PC-9 (cell line): Measurements from ENCODE around the gene CHST3. TPM values are rescaled to one million over a fixed set of nuclear protein-coding genes. Genes with fewer than 3 reads are reported as not detected.

Experiments
- BruUV-seq: library from RNA; stranded (reverse); fragments of 400-500 nt; replicated peaks from 2 replicates; lab custom pipeline; 2021; lab: Mats Ljungman, UMichigan
- CTCF ChIA-PET: fragments of 300-600 bp; sonication (Branson Sonifier 250); formaldehyde crosslinking; loops from one replicate; lab custom pipeline; 2022; ENCODE audit warnings: antibody characterized with exemption; lab: Charles Lee
- POLR2A ChIA-PET: fragments of 300-600 bp; sonication (Branson Sonifier 250); formaldehyde crosslinking; loops from one replicate; lab custom pipeline; 2022; ENCODE audit warnings: antibody characterized with exemption; ENCODE audit not compliant: unreplicated experiment; lab: Charles Lee
- DNase-seq, 2 experiments: peaks; one replicate each; pipeline versions ENCODE4 v3.0.0 to v3.0.0-alpha.2; 2015 to 2022; ENCODE audit warnings: mixed read lengths in 1 of 2
- H2AFZ ChIP-seq: fragments of 200-600 bp; sonication (generic); 2 replicates; pipeline ENCODE4 v1.8.1; 2017; ENCODE audit warnings: antibody characterized with exemption
- H3F3A ChIP-seq: fragments of 200-600 bp; sonication (generic); 2 replicates; pipeline ENCODE4 v1.8.1; 2017; ENCODE audit warnings: antibody characterized with exemption, mild to moderate bottlenecking, low read depth; ENCODE audit not compliant: insufficient read depth
- H3K27ac ChIP-seq: fragments of 200-600 bp; sonication (generic); 2 replicates; pipeline ENCODE4 v1.6.1; 2016; ENCODE audit warnings: mixed run types
- H3K27me3 ChIP-seq: fragments of 200-600 bp; sonication (generic); 2 replicates; pipeline ENCODE4 v1.6.1; 2016; ENCODE audit warnings: low read depth, mixed run types; ENCODE audit not compliant: insufficient read depth
- H3K36me3 ChIP-seq: fragments of 200-600 bp; sonication (generic); 2 replicates; pipeline ENCODE4 v1.6.1; 2016; ENCODE audit warnings: low read depth, mixed run types
- H3K4me1 ChIP-seq: fragments of 200-600 bp; sonication (generic); replicated peaks from 2 replicates; pipeline ENCODE4 v1.6.1; 2016; ENCODE audit warnings: mixed run types; ENCODE audit not compliant: insufficient read depth
- H3K4me2 ChIP-seq: fragments of 200-600 bp; sonication (generic); 2 replicates; pipeline ENCODE4 v1.6.1; 2017; ENCODE audit warnings: mixed run types
- H3K4me3 ChIP-seq: fragments of 200-600 bp; sonication (generic); 2 replicates; pipeline ENCODE4 v1.6.1; 2016; ENCODE audit warnings: mixed run types
- H3K79me2 ChIP-seq: fragments of 200-600 bp; sonication (generic); 2 replicates; pipeline ENCODE4 v1.6.1; 2017; ENCODE audit warnings: low read depth, mixed run types
- H3K9me2 ChIP-seq: fragments of 200-600 bp; sonication (generic); 2 replicates; pipeline ENCODE4 v1.8.1; 2017; ENCODE audit warnings: mild to moderate bottlenecking; ENCODE audit not compliant: insufficient read depth
- H3K9me3 ChIP-seq: fragments of 200-600 bp; sonication (generic); 2 replicates; pipeline ENCODE4 v1.8.1; 2016; ENCODE audit warnings: low read depth; ENCODE audit not compliant: insufficient read depth
- H4K20me1 ChIP-seq: fragments of 200-600 bp; sonication (generic); 2 replicates; pipeline ENCODE4 v1.8.1; 2017; ENCODE audit not compliant: insufficient read depth
- EZH2 ChIP-seq: fragments of 200-600 bp; sonication (generic); IDR thresholded peaks from 2 replicates; pipeline ENCODE4 v1.8.0; 2017; ENCODE audit warnings: antibody characterized with exemption, low read depth
- intact Hi-C: fragments of 100-400 bp; cut with micrococcal nuclease; formaldehyde crosslinking; loops from one replicate; pipeline ENCODE4 v1.10.0; 2022; ENCODE audit not compliant: unreplicated experiment
- total RNA-seq: library from RNA; stranded (reverse); gene quantifications from 2 replicates; pipeline ENCODE4 v1.2.3, GENCODE V29; 2021
- TF ChIP-seq, protein P1 (sequence below): fragments of 200-600 bp; sonication (generic); conservative IDR thresholded peaks from 2 replicates; pipeline ENCODE4 v1.6.1; 2017; ENCODE audit warnings: mixed run types, antibody characterized with exemption, mild to moderate bottlenecking, moderate library complexity

CHST3 gene
- total RNA-seq, 1 experiment from 2014 or later, result 23.3 TPM

DNA sequence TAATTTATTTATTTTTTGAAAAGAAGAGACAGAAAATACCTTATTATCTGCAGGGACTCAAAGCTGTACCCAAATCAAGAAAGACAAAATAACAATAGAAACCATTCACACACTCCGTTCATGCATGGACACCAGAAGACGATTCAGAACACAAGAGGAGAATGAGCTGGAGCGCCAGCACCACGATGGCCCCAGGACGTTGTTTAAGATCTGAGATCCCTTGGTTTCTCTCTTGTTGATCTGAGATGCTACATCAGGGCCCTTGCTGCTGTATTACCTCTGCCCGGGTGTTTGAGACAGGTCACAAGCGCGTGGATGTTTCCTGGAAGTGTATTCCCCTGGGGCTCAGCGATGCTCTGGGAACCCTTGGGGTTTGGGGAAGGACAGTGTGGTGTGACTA, 46.8 kb downstream of the CHST3 start:
- H3K4me2 ChIP-seq, result no peak overlapping the region
- DNase-seq, result no peak
- no peak overlapping the region for H2AFZ ChIP-seq
- H3K79me2 ChIP-seq, result no peaks in the 10 kb centered on the region
- no peaks in the 10 kb centered on the region for H4K20me1 ChIP-seq
- CTCF ChIA-PET, result no interaction called here
- H3K9me2 ChIP-seq, result no peaks in the 10 kb centered on the region
- no peaks in the 10 kb centered on the region for H3K4me1 ChIP-seq
- H3K36me3 ChIP-seq, result no peaks in the 10 kb centered on the region
- intact Hi-C loops, result no loop called here
- no peak overlapping the region for H3K4me3 ChIP-seq
- POLR2A ChIA-PET, result no interaction called here
- BruUV-seq, result TSS peak; percentile 10
- no peaks in the 10 kb centered on the region for H3F3A ChIP-seq
- no peak overlapping the region for H3K27ac ChIP-seq
- TF ChIP-seq EZH2, result no peak
- TF ChIP-seq, protein P1, sequence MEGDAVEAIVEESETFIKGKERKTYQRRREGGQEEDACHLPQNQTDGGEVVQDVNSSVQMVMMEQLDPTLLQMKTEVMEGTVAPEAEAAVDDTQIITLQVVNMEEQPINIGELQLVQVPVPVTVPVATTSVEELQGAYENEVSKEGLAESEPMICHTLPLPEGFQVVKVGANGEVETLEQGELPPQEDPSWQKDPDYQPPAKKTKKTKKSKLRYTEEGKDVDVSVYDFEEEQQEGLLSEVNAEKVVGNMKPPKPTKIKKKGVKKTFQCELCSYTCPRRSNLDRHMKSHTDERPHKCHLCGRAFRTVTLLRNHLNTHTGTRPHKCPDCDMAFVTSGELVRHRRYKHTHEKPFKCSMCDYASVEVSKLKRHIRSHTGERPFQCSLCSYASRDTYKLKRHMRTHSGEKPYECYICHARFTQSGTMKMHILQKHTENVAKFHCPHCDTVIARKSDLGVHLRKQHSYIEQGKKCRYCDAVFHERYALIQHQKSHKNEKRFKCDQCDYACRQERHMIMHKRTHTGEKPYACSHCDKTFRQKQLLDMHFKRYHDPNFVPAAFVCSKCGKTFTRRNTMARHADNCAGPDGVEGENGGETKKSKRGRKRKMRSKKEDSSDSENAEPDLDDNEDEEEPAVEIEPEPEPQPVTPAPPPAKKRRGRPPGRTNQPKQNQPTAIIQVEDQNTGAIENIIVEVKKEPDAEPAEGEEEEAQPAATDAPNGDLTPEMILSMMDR, result no peak
- H3K9me3 ChIP-seq, result no peaks in the 10 kb centered on the region
- no peaks in the 10 kb centered on the region for H3K27me3 ChIP-seq

DNA sequence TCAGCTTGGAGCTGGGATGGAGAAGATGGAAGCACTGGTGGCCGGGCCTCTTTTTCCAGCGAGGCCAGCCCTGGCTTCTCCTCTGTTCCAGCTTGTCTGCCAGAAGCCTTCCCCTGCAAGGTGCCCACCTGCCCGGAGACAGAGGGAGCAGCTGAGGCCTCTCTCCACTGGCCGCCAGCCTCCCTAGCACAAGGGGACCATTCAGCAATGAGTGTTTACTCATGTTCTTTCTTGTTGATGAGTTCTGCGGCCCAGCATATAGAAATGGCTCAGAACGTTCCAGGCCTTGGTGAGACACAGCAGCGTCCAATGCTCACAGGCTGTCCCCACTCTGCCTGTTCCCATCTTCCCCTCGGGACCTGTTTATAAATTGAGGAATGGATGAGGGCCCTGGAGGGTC, 47.3 kb downstream of the CHST3 start:
- Histone ChIP-seq H3K9me2 (no peaks in the 10 kb centered on the region), H3K36me3 (no peaks in the 10 kb centered on the region), H3K4me1 (no peaks in the 10 kb centered on the region), H4K20me1 (no peaks in the 10 kb centered on the region), H3K27ac (no peak overlapping the region), H3K9me3 (no peaks in the 10 kb centered on the region), H3K27me3 (no peaks in the 10 kb centered on the region), H3F3A (no peaks in the 10 kb centered on the region), H3K4me3 (no peak overlapping the region), H3K4me2 (no peak overlapping the region), H3K79me2 (no peaks in the 10 kb centered on the region), H2AFZ (no peak overlapping the region)
- no peak for TF ChIP-seq EZH2
- TF ChIP-seq, protein P1, result no peak
- BruUV-seq, result no TSS peak
- CTCF ChIA-PET, result interaction anchor here (0.5 kb wide), 1 partner anchor 693 kb away, joined by 7 read pairs; the partner anchor contains the start of gene SLC29A3
- intact Hi-C loops, result no loop called here
- POLR2A ChIA-PET, result no interaction called here
- DNase-seq, result no peak

DNA sequence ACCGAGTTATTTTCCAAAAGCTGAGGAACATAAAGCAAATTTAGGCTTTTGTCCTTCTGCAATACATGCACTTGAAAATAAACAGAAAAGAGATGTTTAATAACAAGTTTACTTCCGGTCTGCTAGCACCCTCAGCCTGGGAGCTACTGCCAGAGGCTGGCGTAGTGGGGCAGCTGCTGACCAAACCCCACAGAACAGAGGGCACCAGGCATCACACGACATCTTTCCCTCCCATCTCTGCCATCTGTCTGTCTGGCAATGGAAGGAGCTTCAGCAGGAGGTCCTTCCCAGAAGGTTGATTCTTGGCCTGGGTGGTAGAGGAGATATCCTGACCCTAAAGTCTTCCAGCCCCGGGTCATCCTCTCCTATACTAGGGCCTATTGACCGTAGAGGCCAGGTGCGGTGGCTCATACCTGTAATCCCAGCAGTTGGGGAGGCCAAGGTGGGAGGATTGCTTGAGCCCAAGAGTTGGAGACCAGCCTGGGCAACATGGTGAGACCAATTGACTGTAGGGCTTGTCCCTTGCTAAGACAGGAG, 47.8 kb downstream of the CHST3 start:
- Histone ChIP-seq H3K27ac (no peak overlapping the region), H3K4me3 (no peak overlapping the region), H3K27me3 (no peaks in the 10 kb centered on the region), H2AFZ (no peak overlapping the region), H3K9me3 (no peaks in the 10 kb centered on the region), H3K4me1 (no peaks in the 10 kb centered on the region), H3K79me2 (no peaks in the 10 kb centered on the region), H3F3A (no peaks in the 10 kb centered on the region), H3K9me2 (no peaks in the 10 kb centered on the region), H4K20me1 (no peaks in the 10 kb centered on the region), H3K4me2 (no peak overlapping the region), H3K36me3 (no peaks in the 10 kb centered on the region)
- CTCF ChIA-PET, result interaction anchor here (0.5 kb wide), 1 partner anchor 693 kb away, joined by 7 read pairs; the partner anchor contains the start of gene SLC29A3
- TF ChIP-seq EZH2, result no peak
- TF ChIP-seq, protein P1, result no peak
- BruUV-seq, result no TSS peak
- intact Hi-C loops, result no loop called here
- POLR2A ChIA-PET, result interaction anchor here (0.5 to 0.7 kb wide), 2 partner anchors 16 to 383 kb away, joined by 3 to 13 read pairs; no protein-coding TSS in a partner anchor
- no peak for DNase-seq
